ENCODE measurements around the gene KRTAP4-7.

DNA sequence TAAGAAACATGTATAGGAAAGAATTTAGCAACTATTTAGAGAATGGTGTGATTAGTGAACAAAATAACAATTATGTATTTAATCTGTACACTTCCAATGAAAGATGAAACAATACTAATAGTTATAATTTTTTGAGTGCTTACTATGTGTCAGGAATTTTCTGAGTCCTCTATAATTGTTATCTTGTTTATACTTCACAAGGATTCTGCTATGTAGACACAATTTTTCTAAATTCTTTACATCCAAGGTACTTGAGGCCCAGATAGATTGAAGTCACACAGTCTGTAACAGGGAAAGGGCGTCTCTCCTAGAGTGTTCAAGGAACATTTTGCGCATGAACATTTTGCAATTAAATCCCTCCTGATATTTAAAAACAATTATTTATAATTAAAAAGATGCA is 41.1 kb downstream of the KRTAP4-7 start:
- TF ChIP-seq, protein P1, sequence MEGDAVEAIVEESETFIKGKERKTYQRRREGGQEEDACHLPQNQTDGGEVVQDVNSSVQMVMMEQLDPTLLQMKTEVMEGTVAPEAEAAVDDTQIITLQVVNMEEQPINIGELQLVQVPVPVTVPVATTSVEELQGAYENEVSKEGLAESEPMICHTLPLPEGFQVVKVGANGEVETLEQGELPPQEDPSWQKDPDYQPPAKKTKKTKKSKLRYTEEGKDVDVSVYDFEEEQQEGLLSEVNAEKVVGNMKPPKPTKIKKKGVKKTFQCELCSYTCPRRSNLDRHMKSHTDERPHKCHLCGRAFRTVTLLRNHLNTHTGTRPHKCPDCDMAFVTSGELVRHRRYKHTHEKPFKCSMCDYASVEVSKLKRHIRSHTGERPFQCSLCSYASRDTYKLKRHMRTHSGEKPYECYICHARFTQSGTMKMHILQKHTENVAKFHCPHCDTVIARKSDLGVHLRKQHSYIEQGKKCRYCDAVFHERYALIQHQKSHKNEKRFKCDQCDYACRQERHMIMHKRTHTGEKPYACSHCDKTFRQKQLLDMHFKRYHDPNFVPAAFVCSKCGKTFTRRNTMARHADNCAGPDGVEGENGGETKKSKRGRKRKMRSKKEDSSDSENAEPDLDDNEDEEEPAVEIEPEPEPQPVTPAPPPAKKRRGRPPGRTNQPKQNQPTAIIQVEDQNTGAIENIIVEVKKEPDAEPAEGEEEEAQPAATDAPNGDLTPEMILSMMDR (conservative IDR thresholded peaks at IDR 0.05; ENCODE audit: low read length), result no peak
- no peak for TF ChIP-seq EZH2phosphoT487 (IDR thresholded peaks at IDR 0.05; ENCODE audit: borderline replicate concordance, low read depth, low read length)

Data from OCI-LY7 (cell line).